ENCODE measurements around the gene EVX2. TPM values are rescaled to one million over a fixed set of nuclear protein-coding genes. Genes with fewer than 3 reads are reported as not detected.

EVX2 gene
- total RNA-seq, 2 experiments from 2014 or later, result not detected

DNA sequence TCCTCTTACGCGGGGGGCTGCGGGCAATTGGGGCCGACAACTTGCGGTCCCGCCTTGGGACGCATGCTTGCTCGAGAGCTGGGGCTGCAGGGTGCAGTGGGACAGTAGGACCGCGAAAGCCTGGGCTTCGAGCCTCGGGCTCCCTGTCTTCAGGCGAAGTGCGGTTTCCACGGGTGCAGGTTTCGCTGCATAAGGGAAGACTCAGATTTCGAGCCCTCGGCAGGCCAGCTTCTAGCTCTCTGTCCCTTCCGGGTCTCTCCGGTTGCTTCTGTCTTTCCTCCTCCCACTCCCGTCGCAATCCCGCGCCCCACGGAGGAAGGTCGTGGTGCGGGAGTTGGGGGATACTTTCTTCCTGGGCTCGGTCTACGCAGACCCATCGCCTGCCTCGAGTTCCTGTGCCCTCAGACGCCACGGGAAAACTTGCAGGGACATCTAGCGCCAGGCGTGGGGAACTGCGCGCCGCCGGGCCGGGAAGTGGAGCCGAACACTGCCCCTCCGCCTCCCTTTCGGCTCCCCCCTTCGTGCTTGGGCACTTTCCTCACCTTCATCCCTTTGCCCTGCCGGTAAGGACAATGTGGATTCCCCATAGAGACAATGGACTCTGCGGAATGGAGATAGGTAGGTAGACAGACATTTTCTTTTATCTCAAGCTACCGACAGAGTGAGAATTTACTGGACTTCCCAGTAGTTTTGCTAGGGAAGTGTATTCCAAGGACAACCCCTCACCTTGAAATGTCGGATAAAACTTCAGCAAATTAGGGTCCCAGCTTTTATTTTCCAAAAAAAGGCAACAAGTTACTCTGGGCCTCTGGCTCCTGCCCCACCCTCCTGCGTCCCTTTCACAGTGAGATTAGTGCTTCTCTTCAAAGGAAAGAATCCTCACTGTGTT is 4.5 kb upstream of the EVX2 start:
- intact Hi-C loops (cut with micrococcal nuclease), result loop anchor here (5.0 kb wide), 1 partner anchor 34 kb away; the partner anchor contains the start of gene HOXD9
- TF ChIP-seq, protein P1, sequence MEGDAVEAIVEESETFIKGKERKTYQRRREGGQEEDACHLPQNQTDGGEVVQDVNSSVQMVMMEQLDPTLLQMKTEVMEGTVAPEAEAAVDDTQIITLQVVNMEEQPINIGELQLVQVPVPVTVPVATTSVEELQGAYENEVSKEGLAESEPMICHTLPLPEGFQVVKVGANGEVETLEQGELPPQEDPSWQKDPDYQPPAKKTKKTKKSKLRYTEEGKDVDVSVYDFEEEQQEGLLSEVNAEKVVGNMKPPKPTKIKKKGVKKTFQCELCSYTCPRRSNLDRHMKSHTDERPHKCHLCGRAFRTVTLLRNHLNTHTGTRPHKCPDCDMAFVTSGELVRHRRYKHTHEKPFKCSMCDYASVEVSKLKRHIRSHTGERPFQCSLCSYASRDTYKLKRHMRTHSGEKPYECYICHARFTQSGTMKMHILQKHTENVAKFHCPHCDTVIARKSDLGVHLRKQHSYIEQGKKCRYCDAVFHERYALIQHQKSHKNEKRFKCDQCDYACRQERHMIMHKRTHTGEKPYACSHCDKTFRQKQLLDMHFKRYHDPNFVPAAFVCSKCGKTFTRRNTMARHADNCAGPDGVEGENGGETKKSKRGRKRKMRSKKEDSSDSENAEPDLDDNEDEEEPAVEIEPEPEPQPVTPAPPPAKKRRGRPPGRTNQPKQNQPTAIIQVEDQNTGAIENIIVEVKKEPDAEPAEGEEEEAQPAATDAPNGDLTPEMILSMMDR (IDR thresholded peaks at IDR 0.05), result no peak
- Mint-ChIP-seq H3K36me3 (ENCODE audit: low read depth) (peaks cover 8% of the 10 kb centered on the region), H3K27ac (no peak overlapping the region), H3K4me3 (peak overlapping the region; percentile 20), H3K27me3 (peaks cover 85% of the 10 kb centered on the region), H3K4me1 (ENCODE audit: low read depth) (peaks cover 7% of the 10 kb centered on the region), H3K9me3 (peaks cover 7% of the 10 kb centered on the region)
- DNase-seq, result no peak
- POLR2A ChIA-PET, result no interaction called here
- CTCF ChIA-PET, result interaction anchor here (1.7 to 2.4 kb wide), 3 partner anchors 9 to 398 kb away, joined by 6 to 17 read pairs (median 13); no protein-coding TSS in a partner anchor
- peak; percentile 30 for ATAC-seq

DNA sequence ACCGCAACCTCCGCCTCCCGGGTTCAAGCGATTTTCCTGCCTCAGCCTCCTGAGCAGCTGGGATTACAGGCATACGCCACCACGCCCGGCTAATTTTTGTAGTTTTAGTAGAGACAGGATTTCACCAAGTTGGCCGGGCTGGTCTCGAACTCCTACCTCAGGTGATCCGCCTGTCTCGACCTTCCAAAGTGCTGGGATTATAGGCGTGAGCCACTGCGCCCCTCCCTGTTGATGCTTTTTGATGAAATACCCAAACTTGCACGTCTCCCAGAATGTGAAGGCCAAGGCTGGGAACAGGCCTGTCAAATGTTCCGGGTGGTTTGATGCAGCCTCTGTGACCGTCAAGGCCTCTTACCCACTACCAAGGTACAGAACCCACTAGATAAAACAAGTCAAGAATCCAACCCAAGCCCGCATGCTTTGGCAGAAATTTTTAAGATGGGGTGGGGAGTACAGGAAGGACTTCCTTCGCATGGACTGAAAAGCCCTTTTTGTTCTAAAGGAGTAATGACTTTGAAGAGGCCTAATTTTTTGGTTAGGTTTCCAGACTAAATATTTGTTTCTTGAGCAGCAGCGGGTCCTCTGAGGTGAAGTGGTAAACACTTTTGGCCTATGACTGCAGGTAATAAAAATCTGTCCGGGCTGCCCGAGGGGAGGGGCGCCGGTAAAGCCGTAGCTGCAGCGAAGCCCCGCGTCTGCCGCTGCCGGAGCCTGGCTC is 3.7 kb upstream of the EVX2 start:
- H3K27ac Mint-ChIP-seq, result no peak overlapping the region
- POLR2A ChIA-PET, result no interaction called here
- CTCF ChIA-PET, result interaction anchor here (1.9 to 2.4 kb wide), 2 partner anchors 10 to 398 kb away, joined by 13 to 17 read pairs; no protein-coding TSS in a partner anchor
- H3K36me3 Mint-ChIP-seq (ENCODE audit: low read depth), result peaks cover 10% of the 10 kb centered on the region
- peaks cover 90% of the 10 kb centered on the region for H3K27me3 Mint-ChIP-seq
- no peak for ATAC-seq
- peaks cover 7% of the 10 kb centered on the region for H3K9me3 Mint-ChIP-seq
- H3K4me1 Mint-ChIP-seq (ENCODE audit: low read depth), result peaks cover 7% of the 10 kb centered on the region
- TF ChIP-seq, protein P1 (IDR thresholded peaks at IDR 0.05), result no peak
- H3K4me3 Mint-ChIP-seq, result no peak overlapping the region
- DNase-seq, result no peak
- intact Hi-C loops (cut with micrococcal nuclease), result loop anchor here (5.0 kb wide), 1 partner anchor 35 kb away; the partner anchor contains the start of gene HOXD9

DNA sequence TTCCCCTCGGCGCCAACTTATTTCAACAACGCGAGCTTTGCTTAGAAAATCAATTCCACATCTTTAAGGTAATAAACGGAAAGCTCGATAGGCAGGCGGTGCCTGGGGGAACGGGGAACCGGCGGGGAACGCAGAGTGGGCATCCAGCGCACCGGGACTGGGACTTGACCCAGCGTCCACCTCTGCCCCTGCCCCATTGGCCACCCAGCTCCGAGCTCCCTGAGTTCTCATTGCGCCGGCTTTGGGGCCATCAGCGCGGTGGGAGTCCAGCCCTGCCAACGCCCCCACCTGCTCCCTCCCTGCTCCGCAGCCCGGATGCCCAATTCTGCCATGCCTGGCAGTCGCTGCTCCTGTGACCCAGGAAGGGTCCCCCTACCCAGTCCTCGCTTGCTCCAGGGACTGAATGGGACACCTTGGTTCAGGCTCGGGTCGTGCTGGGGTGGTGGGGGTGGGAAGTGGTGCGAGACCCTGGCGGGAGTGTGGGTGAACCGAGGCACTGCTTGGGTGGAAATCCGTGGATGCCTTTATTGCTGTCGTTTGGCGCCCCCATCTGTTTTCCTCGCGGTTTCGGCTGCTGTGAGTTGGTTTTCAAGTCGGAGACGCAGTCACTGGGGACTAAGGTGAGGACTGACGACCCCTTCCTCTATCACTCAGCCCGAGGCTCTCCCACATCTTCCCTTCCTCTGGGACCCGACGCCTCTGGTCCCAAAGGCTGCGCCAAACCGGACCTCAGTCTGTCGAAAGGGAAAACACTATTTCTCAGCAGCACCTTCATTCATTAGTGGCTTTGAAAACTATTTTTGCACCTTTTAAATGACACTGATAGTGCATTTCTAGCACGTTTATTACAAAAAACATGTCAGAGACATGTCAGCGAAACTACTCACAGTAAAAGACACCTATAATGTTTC is 2.4 kb upstream of the EVX2 start:
- Mint-ChIP-seq H3K4me3 (no peak overlapping the region), H3K27me3 (peaks cover 91% of the 10 kb centered on the region), H3K36me3 (ENCODE audit: low read depth) (peaks cover 13% of the 10 kb centered on the region), H3K9me3 (peaks cover 11% of the 10 kb centered on the region), H3K27ac (no peak overlapping the region), H3K4me1 (ENCODE audit: low read depth) (peaks cover 2% of the 10 kb centered on the region)
- no peak for ATAC-seq
- no peak for DNase-seq
- POLR2A ChIA-PET, result interaction anchor here (0.7 kb wide), 1 partner anchor 1249 kb away, joined by 3 read pairs; no protein-coding TSS in a partner anchor
- CTCF ChIA-PET, result interaction anchor here (0.8 to 1.8 kb wide), 7 partner anchors 8 to 396 kb away, joined by 3 to 10 read pairs (median 4); no protein-coding TSS in a partner anchor
- TF ChIP-seq, protein P1 (IDR thresholded peaks at IDR 0.05), result peak; percentile 35
- intact Hi-C loops (cut with micrococcal nuclease), result loop anchor here (5.0 kb wide), 1 partner anchor 36 kb away; the partner anchor contains the start of gene HOXD9

- Mint-ChIP-seq H3K27me3 (peaks cover 91% of the 10 kb centered on the region), H3K9me3 (peaks cover 14% of the 10 kb centered on the region), H3K4me1 (ENCODE audit: low read depth) (peaks cover 8% of the 10 kb centered on the region), H3K27ac (no peak overlapping the region), H3K36me3 (ENCODE audit: low read depth) (peaks cover 18% of the 10 kb centered on the region), H3K4me3 (no peak overlapping the region)
- ATAC-seq (no peak), DNase-seq (no peak)
- TF ChIP-seq, protein P1 (IDR thresholded peaks at IDR 0.05), result no peak
- CTCF ChIA-PET, result interaction anchor here (0.8 to 1.8 kb wide), 7 partner anchors 7 to 395 kb away, joined by 3 to 10 read pairs (median 4); no protein-coding TSS in a partner anchor
- intact Hi-C loops (cut with micrococcal nuclease), result loop anchor here (5.0 kb wide), 1 partner anchor 37 kb away; the partner anchor contains the start of gene HOXD9
- POLR2A ChIA-PET, result interaction anchor here (0.7 kb wide), 1 partner anchor 1248 kb away, joined by 3 read pairs; no protein-coding TSS in a partner anchor
These were observed 1.5 kb upstream of the EVX2 start for GRCh38 chr2:176085120-176085788.
